Urothelium cell line (cell line): ENCODE measurements around the gene REXO1.
A peak's percentile ranks its signal among the peaks of the same experiment; 100 is the strongest.

Experiments
- DNase-seq: peaks from one replicate; pipeline ENCODE4 v3.0.0; 2011; ENCODE audit warnings: low spot score, mixed read lengths
- FAIRE-seq: peaks from 2 replicates; lab custom pipeline; 2011; peaks lifted over from hg19 to GRCh38; lab: Jason Lieb, UNC

Gene REXO1

GRCh38 chr19:1849132-1849474, 820 bp upstream of the REXO1 start:
- FAIRE-seq, result no peak
- DNase-seq, result no peak

GRCh38 chr19:1847684-1848398, 442 bp downstream of the REXO1 start:
- FAIRE-seq (no peak), DNase-seq (no peak)

DNA sequence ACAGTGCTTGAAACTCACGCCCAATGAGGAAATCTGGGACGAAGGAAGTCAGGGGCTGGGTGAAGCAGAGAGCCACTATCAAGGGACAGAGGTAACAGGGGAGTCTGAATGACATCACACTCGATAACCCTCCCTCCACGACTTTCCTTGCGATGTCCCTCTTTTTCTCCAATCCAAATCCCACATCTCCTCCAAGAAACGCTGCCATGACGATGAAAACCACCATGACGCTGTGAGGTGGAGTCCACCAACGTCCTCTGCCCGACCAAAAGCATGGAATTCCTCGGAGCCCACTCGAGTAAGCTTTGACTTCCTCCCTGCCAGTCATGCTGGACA, 967 bp downstream of the REXO1 start:
- FAIRE-seq (no peak), DNase-seq (no peak)

DNA sequence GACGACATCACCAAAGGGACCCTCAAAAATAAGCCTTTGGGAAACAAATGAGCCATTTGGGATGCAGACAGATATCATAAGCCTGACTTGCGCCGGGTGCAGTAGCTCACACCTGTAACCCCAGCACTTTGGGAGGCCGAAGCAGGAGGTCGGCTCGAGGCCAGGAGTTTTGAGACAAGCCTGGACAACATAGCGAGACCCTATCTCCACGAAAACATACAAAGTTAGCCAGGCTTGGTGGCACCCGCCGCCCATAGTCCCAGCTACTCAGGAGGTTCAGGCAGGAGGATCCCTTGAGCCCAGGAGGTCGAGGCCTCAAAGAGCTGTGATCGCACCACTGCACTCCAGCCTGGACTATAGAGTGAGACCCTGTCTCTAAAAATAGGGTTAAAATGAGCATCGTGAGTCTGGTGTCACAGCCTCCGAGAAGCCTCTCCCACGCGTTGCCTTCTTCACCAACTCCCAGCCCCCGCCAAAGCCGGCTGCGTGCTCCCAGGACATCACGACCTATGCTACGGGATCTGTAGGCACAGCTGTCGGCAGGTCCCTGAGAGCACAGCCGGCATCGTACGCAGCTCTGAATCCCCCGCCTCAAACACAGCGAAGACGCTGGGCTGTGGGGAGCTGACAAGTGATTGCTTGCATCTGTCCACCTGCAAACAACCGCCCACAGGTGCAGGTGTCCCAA, 1.6 kb downstream of the REXO1 start:
- DNase-seq, result no peak
- no peak for FAIRE-seq

DNA sequence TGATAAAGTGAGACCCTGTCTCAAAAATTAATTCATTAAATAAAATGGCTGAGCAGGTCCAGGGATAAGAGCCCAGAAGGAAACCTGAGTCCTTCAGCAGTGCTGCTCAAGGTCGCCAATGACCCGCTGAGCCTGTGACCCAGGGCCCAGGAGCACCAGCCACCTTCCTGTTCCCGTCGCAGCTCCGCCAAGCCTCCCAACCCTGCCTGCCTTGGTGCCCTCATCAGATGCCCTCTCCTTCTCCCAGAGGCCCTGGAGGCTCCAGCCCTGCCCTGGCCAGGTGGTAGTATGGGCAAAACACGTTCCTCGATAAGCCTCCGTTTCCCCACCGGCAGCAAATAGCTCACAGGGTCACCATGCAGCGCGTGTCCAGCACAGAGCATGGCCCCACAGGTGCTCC, 2.6 kb downstream of the REXO1 start:
- DNase-seq, result no peak
- no peak for FAIRE-seq

DNA sequence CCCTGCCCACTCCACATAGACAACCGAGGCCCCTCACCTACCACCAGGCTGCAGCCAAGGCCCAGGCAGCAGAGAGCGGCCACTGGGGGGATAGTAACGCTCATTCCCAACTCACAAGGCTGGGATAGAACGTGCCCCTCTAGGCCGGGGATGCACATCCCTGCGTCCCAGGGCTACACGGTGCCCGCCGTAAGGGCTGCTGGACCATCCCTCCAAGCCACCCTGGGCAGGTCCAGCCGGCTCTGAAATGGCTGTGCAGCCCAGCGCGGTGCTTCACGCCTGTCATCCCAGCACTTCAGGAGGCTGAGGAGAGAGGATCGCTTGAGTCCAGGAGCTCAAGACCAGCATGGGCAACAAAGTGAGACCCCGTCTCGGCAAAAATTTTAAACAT, 3.2 kb downstream of the REXO1 start:
- no peak for FAIRE-seq
- no peak for DNase-seq

DNA sequence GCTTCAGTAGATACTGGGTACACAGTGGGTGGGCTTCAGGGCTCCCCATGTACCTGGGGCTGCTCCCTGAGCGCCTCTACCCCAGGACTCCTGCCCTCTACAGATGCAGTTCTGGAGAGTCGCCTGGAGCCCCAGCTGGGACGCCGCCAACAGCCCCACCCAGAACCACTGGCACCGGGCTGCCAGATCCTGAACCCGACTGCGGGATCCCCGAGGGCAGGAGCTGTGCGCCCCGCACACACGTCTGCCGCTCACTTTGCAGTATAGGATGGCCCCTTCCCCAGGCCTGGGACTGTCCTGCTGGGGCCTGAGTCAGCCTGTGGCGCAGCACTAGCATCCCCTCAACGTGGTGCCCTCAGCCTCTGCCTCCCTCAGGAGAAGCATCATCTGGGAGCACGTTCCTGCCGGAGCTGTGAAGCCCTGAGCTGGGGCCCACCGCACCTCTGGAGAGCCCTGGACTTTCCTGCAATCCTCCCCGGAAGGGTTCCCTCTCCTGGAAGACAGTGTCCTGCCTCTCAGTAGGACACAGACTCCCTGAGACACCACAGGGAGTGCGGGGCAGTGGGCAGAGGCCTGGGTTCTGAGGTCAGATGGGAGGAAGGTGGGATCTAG, 3.7 kb downstream of the REXO1 start:
- DNase-seq (no peak), FAIRE-seq (no peak)

DNA sequence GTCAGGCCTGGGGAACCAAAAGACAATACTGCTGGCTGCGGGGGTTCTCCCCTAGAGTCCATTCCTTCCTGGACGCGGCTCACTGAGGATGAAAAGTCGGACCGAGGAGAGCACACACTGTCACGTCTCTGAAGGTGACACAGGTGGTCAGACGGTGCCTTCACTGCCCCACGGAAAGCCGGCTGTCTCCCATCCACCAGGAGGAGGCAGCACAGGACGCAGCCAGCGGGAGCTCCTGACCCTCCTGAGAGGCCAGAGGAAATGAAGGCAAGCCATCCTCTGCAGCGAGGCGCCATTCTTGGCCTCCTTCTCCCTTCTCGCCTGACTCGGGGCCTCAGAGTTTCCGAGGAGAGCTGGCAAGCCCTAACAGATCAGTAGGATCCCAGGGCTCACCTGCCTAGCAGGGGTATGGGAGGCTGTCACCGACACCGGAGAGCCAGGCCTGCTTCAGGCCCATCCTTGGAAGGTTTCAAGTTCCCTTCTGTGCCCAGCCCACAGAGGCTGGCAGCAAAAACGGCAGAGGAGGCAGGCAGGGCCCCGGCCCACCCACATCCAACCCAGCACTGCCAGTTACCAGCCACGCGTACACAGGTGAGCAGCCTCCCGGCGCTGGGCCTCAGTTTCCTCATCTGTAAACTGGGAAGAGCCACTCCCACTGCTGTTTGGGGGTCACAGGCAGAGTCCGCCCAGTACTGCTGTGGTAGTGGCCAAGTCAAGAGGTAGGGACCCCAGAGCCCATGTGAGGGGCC, 4.5 kb downstream of the REXO1 start:
- no peak for FAIRE-seq
- DNase-seq, result no peak

GRCh38 chr19:1843116-1843515, 5.2 kb downstream of the REXO1 start:
- no peak for FAIRE-seq

DNA sequence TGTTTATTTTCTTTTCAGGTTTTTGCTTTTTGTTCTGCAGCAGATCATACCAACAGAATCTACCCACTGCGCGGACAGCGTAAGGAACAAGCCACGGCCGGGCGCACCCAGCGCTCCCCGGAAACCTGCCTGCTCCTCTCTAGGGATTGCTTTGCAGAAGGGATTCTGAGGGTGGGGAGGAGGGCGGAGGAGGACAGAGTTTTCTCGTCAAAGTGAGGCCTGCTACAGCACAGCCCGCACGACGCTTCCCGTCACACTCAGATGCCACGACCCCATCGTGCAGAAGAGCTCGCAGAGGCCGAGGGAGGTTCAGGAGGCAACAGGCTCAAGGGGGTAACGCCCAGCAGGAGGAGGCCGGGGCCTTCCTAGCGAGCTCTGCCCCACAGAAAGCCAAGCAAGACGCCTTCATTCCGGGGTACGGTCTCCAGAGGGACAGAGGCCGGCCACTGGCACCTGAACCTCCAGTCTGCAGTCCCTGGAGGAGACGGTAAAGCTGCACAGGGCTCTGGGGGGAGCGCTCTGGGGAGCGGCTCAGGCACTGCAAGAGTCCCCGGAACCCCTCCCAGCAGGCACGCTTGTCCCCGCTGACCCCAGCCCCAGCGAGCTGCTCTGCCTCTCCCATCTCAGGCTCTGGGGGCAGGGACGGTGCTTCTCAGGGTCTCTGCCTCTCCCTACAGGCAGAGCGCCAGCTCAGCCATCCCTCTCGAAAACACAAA, 6.9 kb downstream of the REXO1 start:
- FAIRE-seq (no peak), DNase-seq (no peak)

More at GRCh38 chr19:1843116-1843515, 5.2 kb downstream of the REXO1 start:
- no peak for DNase-seq

DNA sequence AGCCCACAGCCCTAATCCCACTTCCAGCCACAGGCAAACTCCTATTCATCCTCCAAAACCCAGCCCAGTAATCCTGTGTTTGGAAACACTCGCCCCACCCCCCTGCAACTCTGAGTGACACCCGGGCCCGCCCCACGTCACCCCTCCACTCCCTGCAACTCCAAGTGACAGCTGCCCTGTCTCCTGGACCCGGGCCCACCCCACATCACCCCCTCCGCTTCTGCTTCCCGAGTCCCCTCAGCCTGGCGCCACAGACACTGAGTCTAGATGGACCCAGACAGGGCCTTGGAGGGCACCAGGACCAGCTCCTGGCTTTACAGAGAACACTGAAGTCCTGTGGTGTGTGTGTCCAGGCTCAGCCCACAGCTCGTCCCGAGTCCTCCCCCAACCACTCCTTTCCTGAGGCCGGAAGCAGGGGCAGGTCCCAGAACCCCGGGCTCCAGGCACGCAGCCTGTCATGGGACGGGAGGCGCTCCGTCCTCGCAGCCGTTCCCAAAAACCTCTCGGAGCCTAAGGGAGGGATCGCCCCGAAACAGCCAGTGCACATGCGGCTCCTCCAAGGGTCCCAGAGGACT, 7.7 kb downstream of the REXO1 start:
- no peak for DNase-seq
- FAIRE-seq, result no peak

DNA sequence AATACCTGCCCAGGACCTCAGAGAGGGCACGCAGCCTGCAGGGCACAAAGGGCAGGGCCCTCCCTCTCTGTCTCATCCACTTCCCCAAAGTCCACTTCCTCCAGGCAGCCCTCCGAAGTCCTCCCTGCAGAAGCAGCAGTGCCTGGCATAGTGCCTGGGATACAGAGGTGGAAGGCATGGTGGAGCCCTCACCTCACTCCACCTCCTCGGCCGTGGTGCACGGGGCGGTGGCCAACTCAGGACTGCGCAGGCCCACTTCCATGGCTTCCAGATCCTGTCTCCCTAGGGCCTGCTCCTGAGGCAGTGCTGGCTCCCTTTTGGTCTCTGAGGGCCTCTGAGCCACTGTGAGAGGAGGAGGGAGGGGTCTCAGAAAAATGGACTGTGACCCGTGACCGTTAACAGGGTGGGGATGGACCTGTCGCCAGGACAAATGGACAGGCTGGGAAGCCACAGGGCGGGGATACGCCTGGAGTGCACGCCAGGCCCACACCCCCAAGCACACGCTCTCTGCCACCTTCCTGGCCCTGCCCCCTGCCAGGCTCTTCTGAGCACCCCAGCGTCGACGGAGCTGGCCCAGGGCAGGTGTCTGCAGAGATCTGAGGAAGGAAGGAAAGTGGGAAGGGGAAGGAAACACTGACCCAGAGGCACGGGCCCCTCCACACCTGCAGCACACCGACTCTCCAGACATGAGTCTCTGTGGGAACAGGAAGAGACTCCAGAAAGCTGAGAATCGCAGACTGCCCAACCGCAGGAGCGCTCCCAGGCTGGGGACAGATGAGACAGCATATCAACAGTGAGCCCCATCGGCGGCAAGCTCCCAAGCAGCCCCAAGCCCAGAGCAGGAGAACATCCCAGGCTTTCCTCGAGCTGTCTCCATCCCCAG, 8.4 kb downstream of the REXO1 start:
- FAIRE-seq (no peak), DNase-seq (no peak)

DNA sequence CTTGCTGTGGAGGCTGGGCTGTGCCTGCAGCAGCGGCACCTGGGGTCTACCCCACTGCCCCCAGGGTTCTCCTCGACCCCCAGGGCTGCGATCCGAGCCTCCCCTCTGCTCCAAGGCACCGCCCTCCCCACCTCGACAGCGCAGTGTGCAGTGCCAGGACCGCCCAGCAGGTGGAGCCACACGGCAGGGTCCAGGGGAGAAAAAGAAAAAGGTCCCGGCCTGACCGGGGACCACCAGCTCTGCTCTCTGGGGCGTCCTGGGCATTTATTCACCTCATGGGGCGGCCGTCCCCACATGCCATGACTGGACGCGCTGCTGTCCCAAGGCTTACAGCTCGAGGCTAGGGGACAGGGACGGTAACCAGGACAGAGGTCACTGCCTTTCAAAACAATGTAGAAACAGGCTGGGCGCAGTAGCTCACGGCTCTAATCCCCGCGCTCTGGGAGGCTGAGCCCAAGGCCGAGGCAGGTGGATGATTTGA, 10.6 kb downstream of the REXO1 start:
- FAIRE-seq (no peak), DNase-seq (peak; percentile 57)

- DNase-seq (no peak), FAIRE-seq (no peak)
Measured at GRCh38 chr19:1837222-1837565, 11.1 kb downstream of the REXO1 start.

- DNase-seq (no peak), FAIRE-seq (no peak)
Measured at GRCh38 chr19:1836458-1837221, 11.6 kb downstream of the REXO1 start.

DNA sequence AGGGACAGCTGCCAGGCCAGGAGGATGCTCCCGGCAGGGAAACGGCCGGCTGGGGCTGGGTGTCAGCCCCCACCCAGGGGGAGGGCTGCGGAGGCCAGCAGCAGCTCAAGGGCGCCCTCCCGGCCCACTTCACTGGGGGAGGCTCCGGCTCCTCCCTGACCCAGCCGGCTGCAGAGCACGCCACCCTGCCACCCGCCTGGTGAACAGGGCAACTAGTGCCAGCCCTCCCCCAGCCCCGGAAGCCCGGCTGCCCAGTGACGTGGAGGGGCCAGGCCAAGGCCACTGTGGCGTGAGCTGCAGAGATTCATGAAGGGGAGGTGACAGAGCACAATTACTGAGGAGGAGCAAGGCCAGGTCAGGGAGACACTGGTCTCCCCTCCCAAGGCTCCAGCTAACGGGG, 14.7 kb downstream of the REXO1 start:
- no peak for FAIRE-seq

DNA sequence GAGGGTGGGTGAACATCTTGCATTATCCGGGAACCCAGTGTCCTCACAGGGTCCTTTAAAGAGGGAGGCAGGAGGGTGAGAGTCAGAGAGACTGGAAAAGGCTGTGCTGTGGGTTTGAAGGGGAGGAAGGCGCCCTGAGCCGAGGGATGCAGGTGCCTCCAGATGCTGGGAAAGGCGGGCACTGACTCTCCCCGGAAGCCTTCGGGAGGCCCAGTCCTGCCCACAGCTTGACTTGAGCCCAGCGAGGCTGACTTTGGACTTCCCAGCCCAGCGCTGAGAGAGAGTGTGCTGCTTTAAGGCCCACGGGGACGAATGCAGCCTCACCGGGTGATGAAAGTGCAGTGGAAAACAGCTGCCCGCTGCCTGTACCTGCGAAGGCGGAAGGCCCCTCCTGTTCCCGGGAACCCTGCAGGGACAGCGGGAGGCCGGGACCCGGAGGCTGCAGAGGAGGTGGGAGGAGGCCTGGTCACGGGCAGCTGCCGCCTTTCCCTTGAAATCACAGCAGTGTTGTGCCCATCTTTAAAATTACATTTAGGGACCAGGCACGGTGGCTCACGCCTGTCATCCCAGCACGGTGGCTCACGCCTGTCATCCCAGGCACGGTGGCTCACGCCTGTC, 16.1 kb downstream of the REXO1 start:
- DNase-seq, result no peak
- no peak for FAIRE-seq

More for the DNA sequence above, 14.7 kb downstream of the REXO1 start:
- DNase-seq, result no peak

- DNase-seq (no peak), FAIRE-seq (no peak)
Measured at GRCh38 chr19:1830978-1831377, 17.3 kb downstream of the REXO1 start.

DNA sequence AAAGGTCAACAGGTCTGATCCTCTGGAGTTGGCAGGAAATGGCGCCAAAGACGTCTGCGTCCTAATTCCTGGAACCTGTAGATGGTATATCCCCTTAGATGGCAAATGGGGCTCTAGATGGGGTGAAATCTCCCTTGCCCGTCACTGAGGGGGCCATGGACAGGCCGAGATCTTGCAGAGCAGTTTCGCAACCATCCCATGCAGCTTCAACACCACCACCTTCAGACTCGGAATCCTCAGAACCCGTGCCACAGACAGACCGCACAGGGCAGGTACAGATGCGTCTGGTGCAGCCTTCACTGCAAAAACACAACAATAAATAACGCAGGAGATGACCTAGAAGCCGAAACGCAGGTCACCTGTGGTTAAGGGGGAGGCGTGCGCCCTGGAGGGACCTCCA, 17.7 kb downstream of the REXO1 start:
- no peak for DNase-seq
- FAIRE-seq, result no peak
